ENCODE data around the gene TWIST2. TPM values are rescaled to one million over a fixed set of nuclear protein-coding genes. Genes with fewer than 3 reads are reported as not detected.
A peak's percentile ranks its signal among the peaks of the same experiment; 100 is the strongest.

Gene TWIST2
- total RNA-seq, 2 donors from 2014 or later = 23.5 to 52.9 TPM

DNA sequence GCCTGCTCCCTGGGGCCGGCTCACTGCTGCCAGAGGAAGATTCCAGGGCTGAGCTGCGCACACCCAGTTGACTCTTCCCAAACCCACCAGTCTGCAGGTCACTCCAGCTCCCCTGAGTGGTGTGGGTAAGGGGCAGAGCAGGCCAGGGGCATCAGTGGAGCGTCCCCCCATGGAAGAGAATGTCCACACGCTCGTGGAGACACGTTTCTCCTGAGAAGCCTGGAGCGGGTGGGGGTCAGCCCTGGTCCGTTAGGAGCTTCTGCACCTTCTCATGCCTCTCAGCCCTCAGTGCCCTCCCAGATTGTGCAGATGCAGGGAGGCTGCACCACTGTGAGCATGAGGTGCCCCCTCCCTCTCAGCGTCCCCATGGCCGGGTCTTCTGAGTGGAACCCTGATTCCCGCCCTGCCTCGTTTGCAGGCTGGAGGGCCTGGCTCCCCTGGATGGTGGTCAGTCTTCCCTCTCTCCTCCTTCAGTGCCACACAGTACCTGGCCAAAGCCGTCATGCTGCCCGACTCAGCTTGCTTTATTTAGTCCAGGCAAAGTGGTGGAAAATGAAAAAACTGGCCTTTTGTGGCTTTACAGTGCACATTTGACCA lies 37.0 kb downstream of the TWIST2 start:
- Histone ChIP-seq H3K36me3 (no peaks in the 10 kb centered on the region), H3K27me3 (replicated peaks; ENCODE audit: insufficient read depth) (no peaks in the 10 kb centered on the region), H3K4me1 (replicated peaks) (no peaks in the 10 kb centered on the region), H3K27ac (peak overlapping the region in 1 of 2 donors; percentile 14), H3K9me3 (no peaks in the 10 kb centered on the region), H3K4me3 (no peak overlapping the region)
- TF ChIP-seq POLR2A (IDR thresholded peaks at IDR 0.05) = no peak
- TF ChIP-seq, protein P1, sequence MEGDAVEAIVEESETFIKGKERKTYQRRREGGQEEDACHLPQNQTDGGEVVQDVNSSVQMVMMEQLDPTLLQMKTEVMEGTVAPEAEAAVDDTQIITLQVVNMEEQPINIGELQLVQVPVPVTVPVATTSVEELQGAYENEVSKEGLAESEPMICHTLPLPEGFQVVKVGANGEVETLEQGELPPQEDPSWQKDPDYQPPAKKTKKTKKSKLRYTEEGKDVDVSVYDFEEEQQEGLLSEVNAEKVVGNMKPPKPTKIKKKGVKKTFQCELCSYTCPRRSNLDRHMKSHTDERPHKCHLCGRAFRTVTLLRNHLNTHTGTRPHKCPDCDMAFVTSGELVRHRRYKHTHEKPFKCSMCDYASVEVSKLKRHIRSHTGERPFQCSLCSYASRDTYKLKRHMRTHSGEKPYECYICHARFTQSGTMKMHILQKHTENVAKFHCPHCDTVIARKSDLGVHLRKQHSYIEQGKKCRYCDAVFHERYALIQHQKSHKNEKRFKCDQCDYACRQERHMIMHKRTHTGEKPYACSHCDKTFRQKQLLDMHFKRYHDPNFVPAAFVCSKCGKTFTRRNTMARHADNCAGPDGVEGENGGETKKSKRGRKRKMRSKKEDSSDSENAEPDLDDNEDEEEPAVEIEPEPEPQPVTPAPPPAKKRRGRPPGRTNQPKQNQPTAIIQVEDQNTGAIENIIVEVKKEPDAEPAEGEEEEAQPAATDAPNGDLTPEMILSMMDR (IDR thresholded peaks at IDR 0.05) = no peak
- no peak for TF ChIP-seq POLR2AphosphoS5 (IDR thresholded peaks at IDR 0.05)
- DNase-seq (ENCODE audit: low spot score) = no peak
- intact Hi-C loops (cut with DNase I) = no loop called here
- 94% methylated on average over 14 of the region's 14 CpGs for WGBS

DNA sequence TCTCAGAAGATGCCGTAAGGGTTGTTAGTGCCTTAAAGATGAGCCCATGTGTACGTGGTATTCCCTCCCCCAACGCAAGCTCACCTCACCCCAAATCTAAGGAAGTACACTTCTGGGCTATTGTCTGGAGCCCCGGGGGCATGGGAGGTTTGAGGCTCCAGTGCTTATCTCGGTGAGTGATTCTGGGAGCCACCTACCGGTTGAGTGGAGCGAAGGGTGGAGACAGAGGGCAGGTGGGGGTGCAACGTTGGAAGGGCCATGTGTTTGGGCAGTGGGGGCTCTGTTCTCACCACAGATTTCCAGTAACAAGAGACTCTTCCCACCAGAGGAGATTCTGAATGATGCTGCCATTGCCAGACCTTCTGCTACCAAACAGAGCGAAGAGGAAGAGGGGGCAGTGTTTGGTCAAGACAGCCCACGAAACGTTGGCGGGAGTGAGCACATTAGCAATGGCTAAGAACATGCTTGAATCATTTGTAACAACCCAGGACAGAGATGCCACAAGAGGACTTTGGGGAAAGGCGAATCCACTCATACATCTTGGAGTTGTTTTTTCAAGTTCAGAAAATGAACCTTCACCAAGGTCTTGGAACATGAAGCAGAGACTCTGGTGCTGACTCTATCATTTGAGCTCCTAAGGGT lies 38.7 kb downstream of the TWIST2 start:
- intact Hi-C loops (cut with DNase I) = no loop called here
- Histone ChIP-seq H3K36me3 (no peaks in the 10 kb centered on the region), H3K27me3 (replicated peaks; ENCODE audit: insufficient read depth) (no peaks in the 10 kb centered on the region), H3K9me3 (no peaks in the 10 kb centered on the region), H3K27ac (no peak overlapping the region), H3K4me3 (no peak overlapping the region), H3K4me1 (replicated peaks) (no peaks in the 10 kb centered on the region)
- WGBS = 84% methylated on average over 13 of the region's 13 CpGs
- no peak for DNase-seq (ENCODE audit: low spot score)
- TF ChIP-seq POLR2AphosphoS5 (IDR thresholded peaks at IDR 0.05) (no peak), POLR2A (IDR thresholded peaks at IDR 0.05) (no peak)
- TF ChIP-seq, protein P1 (IDR thresholded peaks at IDR 0.05) = no peak

DNA sequence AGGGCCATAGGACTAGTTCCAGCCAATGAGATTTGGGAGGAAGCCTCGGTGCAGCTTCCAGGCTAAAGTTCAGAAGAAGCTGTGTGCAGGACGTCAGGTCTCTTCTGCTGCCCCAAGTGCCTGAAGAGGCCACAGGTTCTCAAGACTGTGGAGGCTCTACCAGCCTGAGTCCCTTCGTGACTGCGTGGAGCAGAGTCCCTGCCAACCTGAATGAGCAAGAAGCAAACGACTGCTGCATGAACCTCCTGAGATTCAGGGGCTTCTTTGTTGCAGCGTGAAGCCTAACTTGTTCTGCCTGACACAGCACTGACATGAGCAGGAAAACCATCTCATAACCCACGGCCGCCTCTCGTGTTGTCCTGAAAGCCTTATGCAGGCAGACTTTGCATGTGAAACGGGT lies 39.7 kb downstream of the TWIST2 start:
- no peaks in the 10 kb centered on the region for H3K4me1 ChIP-seq (replicated peaks)
- no peak for DNase-seq (ENCODE audit: low spot score)
- H3K9me3 ChIP-seq = no peaks in the 10 kb centered on the region
- H3K36me3 ChIP-seq = no peaks in the 10 kb centered on the region
- intact Hi-C loops (cut with DNase I) = no loop called here
- WGBS = 89% methylated on average over 10 of the region's 10 CpGs
- TF ChIP-seq POLR2AphosphoS5 (IDR thresholded peaks at IDR 0.05) = no peak
- no peak for TF ChIP-seq POLR2A (IDR thresholded peaks at IDR 0.05)
- TF ChIP-seq, protein P1 (IDR thresholded peaks at IDR 0.05) = no peak
- no peak overlapping the region for H3K4me3 ChIP-seq
- no peak overlapping the region for H3K27ac ChIP-seq
- H3K27me3 ChIP-seq (replicated peaks; ENCODE audit: insufficient read depth) = no peaks in the 10 kb centered on the region

DNA sequence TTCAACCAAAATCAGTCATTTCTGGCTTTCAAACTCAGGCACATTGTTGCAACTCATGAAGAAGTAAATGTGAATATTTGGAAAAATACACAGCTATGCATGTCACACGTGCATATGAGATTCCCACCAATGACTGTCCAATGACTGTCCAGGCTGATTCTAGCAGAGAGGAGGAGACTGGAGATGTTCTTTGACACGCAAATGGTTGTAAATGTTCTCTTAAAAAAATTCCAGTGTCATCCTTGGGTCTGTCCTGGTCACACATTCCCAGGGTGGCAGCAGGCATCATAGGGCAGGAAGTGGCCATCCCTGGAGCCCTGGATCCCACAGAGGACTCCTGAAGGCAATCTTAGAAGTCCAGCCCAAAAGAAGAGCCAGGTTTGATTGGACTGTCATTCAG lies 40.9 kb downstream of the TWIST2 start:
- Histone ChIP-seq H3K9me3 (no peaks in the 10 kb centered on the region), H3K36me3 (no peaks in the 10 kb centered on the region), H3K27ac (no peak overlapping the region), H3K4me3 (no peak overlapping the region), H3K4me1 (replicated peaks) (no peaks in the 10 kb centered on the region), H3K27me3 (replicated peaks; ENCODE audit: insufficient read depth) (no peaks in the 10 kb centered on the region)
- DNase-seq (ENCODE audit: low spot score) = no peak
- TF ChIP-seq POLR2AphosphoS5 (IDR thresholded peaks at IDR 0.05) (no peak), POLR2A (IDR thresholded peaks at IDR 0.05) (no peak)
- TF ChIP-seq, protein P1 (IDR thresholded peaks at IDR 0.05) = no peak
- intact Hi-C loops (cut with DNase I) = no loop called here
- 82% methylated on average over 2 of the region's 2 CpGs for WGBS

DNA sequence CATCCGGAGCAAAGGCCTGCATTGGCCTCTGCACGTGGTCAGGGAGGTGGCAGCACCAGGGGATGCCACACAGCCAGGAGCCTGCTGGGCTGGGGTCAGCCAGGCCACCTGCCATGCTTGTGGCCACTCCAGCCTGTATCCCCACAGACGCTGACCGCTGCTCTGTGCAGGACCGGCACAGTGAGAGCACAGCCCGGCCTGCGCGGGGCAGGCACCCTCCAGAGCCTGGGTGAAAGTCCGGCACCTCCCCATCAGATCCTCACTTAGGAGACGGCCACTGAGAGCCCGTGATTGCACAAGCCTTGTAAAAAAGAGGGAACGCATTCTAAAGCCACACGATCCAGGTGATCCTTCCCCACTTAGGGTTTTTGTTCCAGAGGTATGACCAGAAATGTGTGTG lies 42.2 kb downstream of the TWIST2 start:
- Histone ChIP-seq H3K27me3 (replicated peaks; ENCODE audit: insufficient read depth) (no peaks in the 10 kb centered on the region), H3K4me1 (replicated peaks) (peaks cover 2% of the 10 kb centered on the region), H3K9me3 (no peaks in the 10 kb centered on the region), H3K4me3 (no peak overlapping the region), H3K36me3 (no peaks in the 10 kb centered on the region), H3K27ac (no peak overlapping the region)
- TF ChIP-seq, protein P1 (IDR thresholded peaks at IDR 0.05) = no peak
- TF ChIP-seq POLR2AphosphoS5 (IDR thresholded peaks at IDR 0.05) (no peak), POLR2A (IDR thresholded peaks at IDR 0.05) (no peak)
- DNase-seq (ENCODE audit: low spot score) = no peak
- intact Hi-C loops (cut with DNase I) = no loop called here
- 84% methylated on average over 11 of the region's 13 CpGs for WGBS

Measured in prostate gland (tissue), 2 donors.